Measurements from ENCODE around the gene PFDN1.
"Not testable (repeated sequence)": the region's sequence is repeated elsewhere in the genome, so short reads cannot be mapped to it uniquely, and the experiment has no call there.

Gene PFDN1

DNA sequence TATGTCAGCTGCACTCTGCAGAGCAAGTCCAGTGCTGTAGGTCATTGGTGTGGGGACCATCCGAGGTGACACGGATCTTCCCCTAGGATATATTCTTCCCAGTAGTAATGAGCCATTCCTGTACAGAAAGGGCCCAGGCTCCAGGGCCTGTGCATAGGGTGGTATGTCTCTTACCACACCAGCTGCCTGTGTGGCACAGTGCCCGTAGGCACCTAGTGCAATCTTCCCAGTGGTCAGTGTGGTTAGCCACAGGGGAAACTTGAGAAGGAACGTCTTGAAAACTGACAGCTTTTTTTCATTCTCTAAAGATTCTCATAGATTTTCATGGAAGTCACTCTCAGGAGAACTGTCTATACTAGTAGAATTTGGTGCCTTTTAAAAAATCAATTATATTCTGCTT lies 88.1 kb downstream of the PFDN1 start:
- DNase-seq (ENCODE audit: low read depth) = no peak

DNA sequence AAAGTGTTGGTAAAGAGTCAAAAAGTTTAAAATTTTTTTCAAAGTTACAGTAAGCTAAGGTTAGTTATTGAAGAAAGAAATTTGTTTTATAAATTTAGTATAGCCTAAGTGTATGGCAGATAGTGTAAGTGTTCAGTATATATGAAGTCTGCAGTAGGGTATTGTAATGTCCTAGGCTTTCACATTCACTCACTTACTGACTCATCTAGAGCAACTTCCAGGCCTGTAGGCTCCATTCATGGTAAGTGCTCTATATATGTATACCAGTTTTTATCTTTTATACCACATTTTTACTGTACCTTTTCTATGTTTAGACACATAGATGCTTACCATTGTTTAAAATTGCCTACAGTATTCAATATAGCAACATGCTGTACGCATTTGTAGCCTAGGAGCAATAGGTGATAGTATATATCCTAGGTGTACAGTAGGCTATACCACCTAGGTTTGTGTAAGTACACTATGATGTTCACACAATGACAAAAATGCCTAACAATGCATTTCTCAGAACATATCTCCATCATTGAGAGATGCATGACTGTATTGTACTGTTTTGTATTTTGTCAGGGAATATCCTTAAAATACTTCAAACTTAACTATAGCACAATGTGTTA lies 89.4 kb downstream of the PFDN1 start:
- no peak for DNase-seq (ENCODE audit: low read depth)

DNA sequence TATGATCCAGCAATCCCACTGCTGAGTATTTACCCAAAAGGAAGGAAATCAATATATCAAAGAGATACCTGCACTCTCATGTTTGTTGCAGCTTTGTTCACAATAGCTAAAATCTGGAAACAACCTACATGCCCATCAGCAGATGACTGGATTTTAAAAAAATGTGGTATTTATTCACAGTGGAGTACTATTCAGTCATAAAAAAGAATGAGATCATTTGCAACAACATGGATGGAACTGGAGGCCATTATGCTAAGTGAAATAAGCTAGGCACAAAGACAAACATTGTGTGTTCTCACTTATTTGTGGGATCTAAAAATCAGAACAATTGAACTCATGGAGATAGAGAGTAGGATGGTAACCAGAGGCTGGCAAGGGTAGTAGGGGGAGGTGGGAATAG lies 94.8 kb downstream of the PFDN1 start:
- DNase-seq (ENCODE audit: low read depth) = no peak

DNA sequence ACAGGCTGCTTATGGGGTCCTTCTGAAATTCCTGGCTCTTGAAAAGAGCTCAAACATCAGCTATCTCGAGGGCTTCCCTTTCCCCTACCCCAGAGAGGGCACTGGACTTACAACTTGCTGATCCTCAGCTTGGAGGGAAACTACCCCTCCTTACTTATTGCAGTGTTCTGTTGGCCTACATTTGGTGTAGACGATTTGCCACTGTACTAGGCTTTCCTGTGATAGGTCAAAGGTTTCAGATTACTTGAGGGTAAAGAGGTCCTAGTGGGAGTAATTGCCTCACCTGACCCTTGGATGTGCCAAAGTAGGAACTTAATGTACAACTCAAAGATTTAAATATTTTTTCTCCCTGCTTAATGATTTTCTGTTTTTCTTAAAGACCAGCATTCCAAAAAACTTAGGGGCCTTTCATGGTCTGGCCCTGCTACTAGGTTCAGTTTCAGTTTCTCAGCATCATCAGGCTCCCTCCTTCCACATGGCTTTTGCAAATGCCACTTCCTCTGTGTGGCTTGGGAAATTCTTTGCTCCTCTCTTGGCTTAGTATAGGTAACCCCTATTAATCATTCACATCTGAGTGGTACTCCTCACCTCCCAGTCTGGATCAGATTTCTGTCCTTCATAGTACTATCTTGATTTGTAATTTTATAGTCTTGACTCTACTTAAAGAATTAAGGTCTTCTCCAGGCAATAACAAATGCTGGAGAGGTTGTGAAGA lies 95.5 kb downstream of the PFDN1 start:
- DNase-seq (ENCODE audit: low read depth) = no peak

DNA sequence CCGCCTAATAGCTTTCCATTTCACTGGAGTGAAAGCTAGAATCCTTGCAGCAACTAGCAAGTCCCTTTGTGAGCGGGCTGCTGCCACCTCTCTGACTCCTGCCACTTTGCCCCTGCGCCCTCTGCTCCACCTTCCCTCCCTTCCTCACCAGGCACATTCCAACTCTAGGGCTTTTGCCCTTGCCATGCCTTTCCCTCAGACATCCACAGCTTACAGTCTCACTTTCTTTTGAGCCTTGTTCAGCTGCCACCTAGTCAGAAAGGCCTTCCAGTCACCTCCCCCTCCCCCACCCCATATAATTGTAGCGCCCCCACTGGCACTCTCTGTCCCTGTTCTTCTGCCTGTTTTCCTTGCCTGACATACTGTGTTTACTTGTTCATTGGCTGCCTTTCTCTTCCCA lies 96.9 kb downstream of the PFDN1 start:
- DNase-seq (ENCODE audit: low read depth) = no peak

DNA sequence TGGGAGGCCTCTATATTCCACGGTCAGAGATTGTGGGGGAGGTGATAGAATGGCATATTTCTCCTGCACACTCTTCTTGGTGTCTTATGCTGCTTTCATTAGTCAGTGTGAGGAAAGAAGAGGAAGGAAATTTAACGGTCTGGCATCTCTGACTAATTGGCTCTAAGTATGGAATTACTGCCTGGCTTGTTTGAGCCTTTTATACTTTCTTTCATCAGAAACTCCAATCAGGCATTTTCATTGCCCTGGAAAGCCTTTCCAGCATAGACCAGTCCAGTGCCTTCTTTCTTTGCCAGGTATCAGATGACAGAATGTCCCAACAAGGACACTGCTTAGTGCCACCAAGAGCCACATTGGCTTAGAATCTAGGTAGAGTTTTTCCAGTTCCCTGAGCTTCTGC lies 97.7 kb downstream of the PFDN1 start:
- no peak for DNase-seq (ENCODE audit: low read depth)

DNA sequence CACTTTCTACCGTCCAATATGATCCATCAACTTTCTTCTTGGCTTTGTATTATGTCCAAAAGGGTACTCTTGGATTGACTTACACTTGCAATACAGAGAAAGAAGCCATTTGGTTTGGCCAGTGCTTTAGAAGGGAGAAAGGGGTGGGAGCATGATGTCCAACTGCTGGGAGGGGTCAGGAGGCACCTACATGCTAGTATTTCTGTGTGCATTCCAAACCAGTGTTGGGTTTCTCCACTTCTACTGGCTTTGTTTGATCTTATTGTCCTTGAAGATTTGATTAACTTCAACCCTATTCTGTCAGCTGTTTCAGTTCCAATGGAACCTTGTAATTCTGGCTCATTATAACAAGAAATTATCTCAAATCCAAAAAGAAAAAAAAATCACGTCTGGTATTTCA lies 100.3 kb downstream of the PFDN1 start:
- DNase-seq (ENCODE audit: low read depth) = no peak

DNA sequence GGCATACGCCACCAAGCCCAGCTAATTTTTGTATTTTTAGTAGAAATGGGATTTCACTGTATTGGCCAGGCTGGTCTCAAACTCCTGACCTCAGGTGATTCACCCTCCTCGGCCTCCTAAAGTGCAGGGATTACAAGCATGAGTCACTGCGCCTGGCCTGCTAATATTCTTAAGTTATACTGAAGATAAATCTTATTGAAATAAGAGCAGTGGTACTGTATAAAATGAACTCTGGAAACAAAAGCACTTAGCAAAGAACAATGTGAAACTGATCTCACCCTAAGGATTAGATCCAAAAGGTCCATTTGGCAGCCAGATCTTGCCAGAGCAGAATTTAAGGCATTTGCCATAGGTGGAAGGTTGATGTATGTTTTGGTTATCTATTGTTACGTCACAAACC lies 100.8 kb downstream of the PFDN1 start:
- no peak for DNase-seq (ENCODE audit: low read depth)

DNA sequence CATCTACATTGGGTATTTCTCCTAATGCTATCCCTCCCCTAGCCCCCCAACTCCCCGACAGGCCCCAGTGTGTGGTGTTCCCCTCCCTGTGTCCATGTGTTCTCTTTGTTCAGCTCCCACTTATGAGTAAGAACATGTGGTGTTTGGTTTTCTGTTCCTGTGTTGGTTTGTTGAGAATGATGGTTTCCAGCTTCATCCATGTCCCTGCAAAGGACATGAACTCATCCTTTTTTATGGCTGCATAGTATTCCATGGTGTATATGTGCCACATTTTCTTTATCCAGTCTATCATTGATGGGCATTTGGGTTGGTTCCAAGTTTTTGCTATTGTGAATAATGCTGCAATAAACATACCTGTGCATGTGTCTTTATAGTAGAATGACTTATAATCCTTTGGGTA lies 104.0 kb downstream of the PFDN1 start:
- not testable (repeated sequence) for DNase-seq (ENCODE audit: low read depth)

DNA sequence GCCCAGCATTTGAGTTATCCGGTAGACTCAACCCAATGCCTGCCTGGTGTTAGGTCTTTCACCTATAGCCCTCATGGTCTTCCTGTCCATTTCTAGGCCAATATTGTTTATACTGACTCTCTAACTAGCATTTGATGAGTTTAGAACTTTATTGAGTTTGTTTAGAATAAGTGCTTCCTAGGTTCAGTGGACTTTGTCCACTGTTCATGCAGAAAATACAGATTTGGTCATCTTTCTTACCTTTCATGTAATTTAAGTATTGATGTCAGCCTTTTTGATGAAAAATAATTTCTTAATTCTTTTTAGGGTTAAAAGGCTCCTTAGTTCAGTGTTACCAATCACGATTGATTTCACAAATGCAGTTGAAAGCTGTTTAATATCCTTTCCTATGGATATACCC lies 105.9 kb downstream of the PFDN1 start:
- DNase-seq (ENCODE audit: low read depth) = no peak

DNA sequence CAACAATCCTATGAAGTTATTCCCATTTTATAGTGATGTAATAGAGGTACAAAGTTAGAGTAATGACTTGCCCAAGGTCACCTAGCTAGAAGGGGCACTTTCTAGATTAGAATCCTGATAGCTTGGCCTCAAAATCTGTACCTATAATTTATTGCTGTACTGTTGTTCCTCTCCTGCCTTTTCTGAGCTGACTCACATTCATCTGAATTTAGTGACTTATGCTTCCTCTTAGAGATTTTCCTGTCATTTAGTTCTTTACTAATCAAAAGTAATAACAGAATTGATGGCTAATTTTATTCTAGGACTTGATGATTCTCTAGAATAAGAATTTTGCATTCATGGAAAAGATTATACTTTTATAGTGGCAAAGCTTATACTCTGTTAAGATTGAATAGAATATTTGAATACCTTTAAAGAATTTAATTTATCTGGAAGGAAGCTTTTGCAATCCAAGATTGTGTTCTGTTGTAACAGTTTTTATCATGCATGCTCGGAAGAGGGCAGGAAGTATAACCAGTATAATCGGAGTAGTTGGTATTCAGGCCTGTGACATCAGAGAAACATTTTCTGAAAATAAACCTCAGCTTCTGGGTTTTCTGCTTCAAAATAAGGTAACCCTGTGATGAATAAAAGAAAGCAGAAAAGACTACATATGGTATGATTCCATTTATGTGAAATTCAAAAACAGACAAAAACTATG lies 106.6 kb downstream of the PFDN1 start:
- DNase-seq (ENCODE audit: low read depth) = no peak
